Stimulated activated naive B cell treated with anti-CD40 and anti-IgM and Interleukin-4, amounts not matched to agents 10 μg/mL and 1 μg/mL and 100 μg/mL, for 72 hours (primary cell): ENCODE data around the gene MGST2.
"Not testable (repeated sequence)": the region's sequence is repeated elsewhere in the genome, so short reads cannot be mapped to it uniquely, and the experiment has no call there.

ENCODE experiments used
- ATAC-seq, 2 donors: fragments of 150-1000 bp; cut with Tn5 transposase; replicated peaks; 2 replicates each; pipeline ENCODE4 v1.10.0; 2021; ENCODE audit warnings: moderate library complexity in 1 of 2
- DNase-seq: peaks from one replicate; pipeline ENCODE4 v3.0.0; 2021
- H3K27ac Mint-ChIP-seq: one replicate; pipeline ENCODE4 v1.8.0; 2022; ENCODE audit warnings: mild to moderate bottlenecking, mixed read lengths
- H3K27me3 Mint-ChIP-seq, 2 donors: one replicate each; pipeline ENCODE4 v1.8.0; 2022; ENCODE audit warnings: mixed read lengths in 2 of 2
- H3K36me3 Mint-ChIP-seq, 2 donors: one replicate each; pipeline ENCODE4 v1.8.0; 2022; ENCODE audit warnings: mixed read lengths in 2 of 2, mild to moderate bottlenecking in 1 of 2
- H3K4me1 Mint-ChIP-seq, 2 donors: one replicate each; pipeline ENCODE4 v1.8.0; 2022; ENCODE audit warnings: mixed read lengths in 2 of 2, mild to moderate bottlenecking in 1 of 2
- H3K4me3 Mint-ChIP-seq, 2 donors: one replicate each; pipeline ENCODE4 v1.8.0; 2022; ENCODE audit warnings: mild to moderate bottlenecking in 2 of 2, mixed read lengths in 2 of 2, moderate library complexity in 1 of 2
- H3K9me3 Mint-ChIP-seq, 2 donors: one replicate each; pipeline ENCODE4 v1.8.0; 2022; ENCODE audit warnings: mixed read lengths in 2 of 2, mild to moderate bottlenecking in 1 of 2

The MGST2 gene

DNA sequence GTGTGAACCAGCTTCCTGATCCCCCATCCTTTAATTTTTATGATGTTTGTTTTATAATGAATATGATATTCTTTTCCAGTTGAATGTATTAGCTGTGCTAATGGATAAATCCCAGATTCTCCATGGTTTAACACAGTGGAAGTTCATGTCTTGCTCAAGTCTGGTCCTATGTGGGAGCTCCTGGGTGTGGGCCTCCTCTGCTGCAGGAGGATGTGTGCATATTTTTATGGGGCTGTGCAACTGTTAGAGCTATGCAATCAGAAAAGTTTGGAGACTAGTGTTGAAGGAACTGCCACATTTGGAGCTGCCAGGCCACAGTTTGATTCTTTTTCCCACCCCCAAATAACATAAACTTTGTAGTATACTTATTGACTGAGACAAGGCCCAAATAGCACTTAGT, 24.8 kb downstream of the MGST2 start:
- Mint-ChIP-seq H3K4me3 (no peak overlapping the region), H3K9me3 (no peaks in the 10 kb centered on the region), H3K36me3 (peaks cover 0 to under 1% of the 10 kb centered on the region in 2 donors), H3K27me3 (no peaks in the 10 kb centered on the region), H3K27ac (no peak overlapping the region), H3K4me1 (peaks cover 4 to 8% of the 10 kb centered on the region in 2 donors)
- ATAC-seq (no peak), DNase-seq (no peak)

DNA sequence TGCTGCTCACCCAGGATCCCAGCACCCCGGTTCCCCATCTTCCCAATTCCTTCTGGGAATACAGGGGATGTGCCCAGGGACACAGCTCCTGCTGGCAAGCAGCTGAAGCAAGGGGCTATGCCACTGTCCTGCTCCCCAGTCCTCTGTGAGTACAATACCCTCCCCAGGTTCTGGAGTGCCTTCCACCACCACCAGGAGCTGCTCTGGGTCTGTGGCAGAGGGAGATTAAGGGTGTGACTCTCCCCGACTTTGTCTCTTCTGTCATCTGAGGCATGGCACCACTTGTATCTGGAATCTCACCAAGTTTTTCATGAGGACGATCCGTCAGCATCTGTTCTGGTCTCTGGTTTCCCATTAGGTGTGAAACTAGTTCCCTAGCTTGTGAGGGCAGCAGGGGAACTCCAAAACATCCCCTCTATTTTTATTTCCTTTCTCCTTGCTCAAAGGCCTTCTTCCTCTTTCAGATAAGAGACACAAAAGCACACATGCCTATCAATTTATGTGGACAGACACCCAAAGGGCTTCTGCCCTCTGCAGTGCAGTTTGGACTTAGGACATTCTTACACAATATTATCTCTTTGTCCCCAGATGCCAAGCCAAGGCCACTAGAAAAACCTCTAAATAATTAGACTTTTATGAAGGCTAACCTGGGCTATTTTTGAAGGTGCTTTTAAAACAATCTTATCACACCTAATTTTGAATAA, 26.8 kb downstream of the MGST2 start:
- DNase-seq = no peak

DNA sequence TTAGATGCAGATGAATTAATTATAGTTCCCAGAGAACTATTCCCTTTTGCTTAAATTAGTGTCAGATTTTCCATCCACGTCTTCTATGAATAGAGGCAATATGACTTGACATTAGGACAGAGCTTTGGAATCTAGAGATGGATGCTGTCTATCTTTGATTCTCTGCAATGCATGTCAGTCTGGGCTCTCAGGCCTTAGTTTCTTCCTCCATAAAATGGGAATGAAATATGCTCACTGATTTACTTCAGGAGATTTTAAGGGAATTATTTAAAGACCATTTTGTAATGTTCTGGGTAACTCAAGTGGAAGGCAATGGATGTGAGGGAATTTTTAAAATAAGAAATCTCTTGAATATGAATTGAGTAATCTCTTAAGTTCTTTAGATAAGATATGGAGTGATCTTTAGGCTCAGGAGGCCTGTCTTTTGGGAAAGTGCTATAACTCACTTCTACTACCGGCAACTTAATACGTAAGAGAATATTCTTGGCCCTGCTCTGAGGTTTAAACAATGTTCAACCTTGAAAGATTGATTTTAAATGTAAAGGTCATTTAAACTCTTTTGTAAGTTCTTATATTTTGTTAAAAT, 29.0 kb downstream of the MGST2 start:
- H3K27ac Mint-ChIP-seq = no peak overlapping the region

More for the DNA sequence above, 26.8 kb downstream of the MGST2 start:
- ATAC-seq = peak; percentile 65 to 77
- H3K36me3 Mint-ChIP-seq = peaks cover 0 to 7% of the 10 kb centered on the region in 2 donors
- no peak overlapping the region for H3K4me3 Mint-ChIP-seq
- no peak overlapping the region for H3K27ac Mint-ChIP-seq
- H3K9me3 Mint-ChIP-seq = peaks cover 0 to 3% of the 10 kb centered on the region in 2 donors
- H3K4me1 Mint-ChIP-seq = peaks cover 4 to 8% of the 10 kb centered on the region in 2 donors
- H3K27me3 Mint-ChIP-seq = no peaks in the 10 kb centered on the region

DNA sequence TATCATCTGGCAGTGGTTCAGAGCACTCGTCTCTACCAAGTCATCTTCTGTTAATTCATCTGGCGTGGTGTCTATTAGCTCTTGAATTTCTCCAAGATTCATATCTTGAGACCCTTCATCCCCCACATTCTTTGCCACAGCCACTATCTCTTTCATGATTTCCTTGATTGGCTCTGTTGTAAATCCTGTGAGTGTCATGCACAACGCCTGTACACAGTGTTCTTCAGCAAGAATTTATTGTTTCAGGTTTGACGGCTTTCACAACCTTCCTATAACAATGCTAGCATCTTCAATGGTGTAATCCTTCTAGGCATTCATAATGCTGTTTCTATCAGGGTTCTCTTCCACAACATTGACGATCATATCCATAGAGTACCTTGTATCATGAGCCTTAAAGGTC, 30.9 kb downstream of the MGST2 start:
- H3K27me3 Mint-ChIP-seq = no peaks in the 10 kb centered on the region
- no peak overlapping the region for H3K27ac Mint-ChIP-seq
- H3K4me1 Mint-ChIP-seq = peaks cover 4 to 13% of the 10 kb centered on the region in 2 donors
- H3K9me3 Mint-ChIP-seq = peaks cover 4% of the 10 kb centered on the region in 2 donors
- H3K36me3 Mint-ChIP-seq = peaks cover 3 to 13% of the 10 kb centered on the region in 2 donors
- H3K4me3 Mint-ChIP-seq = no peak overlapping the region
- ATAC-seq = no peak
- DNase-seq = no peak

More for the DNA sequence above, 29.0 kb downstream of the MGST2 start:
- DNase-seq = no peak
- no peaks in the 10 kb centered on the region for H3K27me3 Mint-ChIP-seq
- H3K9me3 Mint-ChIP-seq = peaks cover 4% of the 10 kb centered on the region in 2 donors
- no peak overlapping the region for H3K4me3 Mint-ChIP-seq
- H3K4me1 Mint-ChIP-seq = peaks cover 4 to 13% of the 10 kb centered on the region in 2 donors
- ATAC-seq = no peak
- peaks cover 3 to 11% of the 10 kb centered on the region in 2 donors for H3K36me3 Mint-ChIP-seq

DNA sequence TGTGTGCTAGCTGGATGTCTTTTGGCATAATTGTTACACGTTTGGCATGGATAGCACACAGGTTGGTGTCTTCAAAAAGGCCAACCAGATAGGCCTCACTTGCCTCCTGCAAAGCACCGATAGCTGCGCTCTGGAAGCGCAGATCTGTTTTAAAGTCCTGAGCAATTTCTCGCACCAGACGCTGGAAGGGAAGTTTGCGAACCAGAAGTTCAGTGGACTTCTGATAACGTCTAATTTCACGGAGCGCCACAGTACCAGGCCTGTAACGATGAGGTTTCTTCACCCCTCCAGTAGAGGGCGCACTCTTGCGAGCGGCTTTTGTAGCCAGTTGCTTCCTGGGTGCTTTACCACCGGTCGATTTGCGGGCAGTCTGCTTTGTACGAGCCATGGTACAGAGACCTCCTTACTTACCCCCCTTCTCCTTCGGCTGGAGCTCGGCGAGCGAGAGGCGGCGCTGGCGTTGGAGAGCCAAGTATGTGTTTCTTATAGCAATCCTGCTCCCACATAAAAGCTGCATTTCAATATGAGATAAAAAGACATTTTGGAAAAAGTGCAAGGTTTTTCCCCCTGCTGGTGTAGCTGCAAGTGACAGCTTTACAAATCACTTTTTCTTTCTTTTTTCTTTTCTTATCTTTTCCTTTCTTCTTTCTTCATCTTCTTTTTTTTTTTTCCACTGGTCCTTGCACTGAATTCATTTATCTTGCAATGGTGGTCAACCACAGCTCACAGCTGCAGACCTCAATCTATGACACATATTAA, 32.7 kb downstream of the MGST2 start:
- H3K4me3 Mint-ChIP-seq, H3K27me3 Mint-ChIP-seq, DNase-seq, H3K4me1 Mint-ChIP-seq, H3K27ac Mint-ChIP-seq, H3K9me3 Mint-ChIP-seq, ATAC-seq: not testable (repeated sequence)
- H3K36me3 Mint-ChIP-seq = peaks cover 3 to 14% of the 10 kb centered on the region in 2 donors

DNA sequence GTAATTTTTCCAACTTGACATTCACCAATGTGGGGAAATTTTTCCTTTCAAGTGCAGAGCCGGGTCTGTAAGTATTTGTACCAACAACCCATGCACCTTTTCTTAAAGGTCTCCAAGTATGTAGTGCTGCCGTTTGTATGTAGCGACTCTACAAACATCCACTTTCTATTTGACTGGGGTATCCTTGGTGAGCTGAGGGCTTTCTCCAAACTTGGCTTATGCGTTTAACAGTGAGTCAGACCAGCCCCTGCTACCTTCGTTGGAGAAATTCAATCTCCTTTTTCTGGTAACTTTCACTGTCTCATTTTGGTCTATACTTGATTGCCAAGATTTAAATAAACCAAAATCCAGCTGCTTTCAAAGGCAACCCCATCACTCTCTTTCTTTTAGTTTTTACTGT, 34.9 kb downstream of the MGST2 start:
- peaks cover 0 to 5% of the 10 kb centered on the region in 2 donors for H3K4me1 Mint-ChIP-seq
- no peaks in the 10 kb centered on the region for H3K27me3 Mint-ChIP-seq
- H3K4me3 Mint-ChIP-seq = no peak overlapping the region
- peaks cover 11 to 24% of the 10 kb centered on the region in 2 donors for H3K36me3 Mint-ChIP-seq
- H3K27ac Mint-ChIP-seq = no peak overlapping the region
- DNase-seq (no peak), ATAC-seq (no peak)
- H3K9me3 Mint-ChIP-seq = peaks cover 4 to 9% of the 10 kb centered on the region in 2 donors

DNA sequence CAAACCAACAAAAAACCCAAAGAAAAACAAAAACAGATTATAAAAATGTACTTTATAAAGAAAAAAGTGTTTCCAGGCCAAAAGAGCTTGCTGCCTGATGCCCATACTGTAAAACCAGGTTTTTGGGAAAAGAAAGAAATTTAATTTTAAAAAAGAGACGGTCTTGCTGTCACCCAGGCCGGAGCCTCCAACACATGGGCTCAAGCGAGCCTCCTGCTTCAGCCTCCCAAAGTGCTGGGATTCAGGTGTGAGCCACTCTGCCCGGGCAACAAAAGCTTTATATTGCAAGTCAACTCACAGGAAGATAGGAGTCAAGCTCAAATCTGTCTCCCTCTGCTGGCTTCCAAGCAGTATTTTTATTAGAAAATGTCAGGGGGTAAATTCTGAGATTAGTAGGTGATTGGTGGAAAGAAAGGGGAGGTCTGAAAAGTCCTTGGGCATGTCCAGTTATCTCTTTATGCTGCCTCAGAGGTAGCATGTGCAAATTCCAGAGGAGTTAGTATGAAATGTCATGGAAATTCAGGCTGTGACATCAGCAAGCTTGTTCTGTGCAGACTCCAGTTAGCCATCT, 39.4 kb downstream of the MGST2 start:
- peaks cover 8 to 15% of the 10 kb centered on the region in 2 donors for H3K36me3 Mint-ChIP-seq
- H3K27ac Mint-ChIP-seq = no peak overlapping the region
- H3K27me3 Mint-ChIP-seq = no peaks in the 10 kb centered on the region
- H3K4me3 Mint-ChIP-seq = no peak overlapping the region
- H3K4me1 Mint-ChIP-seq = no peaks in the 10 kb centered on the region
- H3K9me3 Mint-ChIP-seq = peaks cover 0 to 5% of the 10 kb centered on the region in 2 donors
- no peak for DNase-seq
- no peak for ATAC-seq

DNA sequence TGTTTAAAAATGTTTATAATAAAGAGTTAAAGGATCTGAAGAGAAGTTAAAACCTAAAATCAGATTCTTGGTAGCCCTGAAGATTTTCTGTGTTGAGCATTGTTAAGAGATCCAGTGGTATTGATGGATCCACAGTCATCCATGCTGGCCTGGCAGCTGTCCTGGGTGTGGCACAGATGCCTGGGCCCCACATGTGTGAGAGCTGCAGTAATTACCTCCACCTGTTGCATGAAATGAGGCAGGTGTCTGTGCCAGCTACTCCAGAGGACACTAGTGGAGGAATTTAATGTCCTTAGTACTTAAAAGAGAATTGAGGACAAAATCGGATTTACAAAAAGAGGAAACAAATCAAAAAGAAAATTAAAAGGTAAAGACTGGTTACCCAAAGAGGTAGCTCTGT, 44.0 kb downstream of the MGST2 start:
- peaks cover 0 to 2% of the 10 kb centered on the region in 2 donors for H3K4me1 Mint-ChIP-seq
- H3K36me3 Mint-ChIP-seq = peaks cover 4 to 8% of the 10 kb centered on the region in 2 donors
- no peak for ATAC-seq

DNA sequence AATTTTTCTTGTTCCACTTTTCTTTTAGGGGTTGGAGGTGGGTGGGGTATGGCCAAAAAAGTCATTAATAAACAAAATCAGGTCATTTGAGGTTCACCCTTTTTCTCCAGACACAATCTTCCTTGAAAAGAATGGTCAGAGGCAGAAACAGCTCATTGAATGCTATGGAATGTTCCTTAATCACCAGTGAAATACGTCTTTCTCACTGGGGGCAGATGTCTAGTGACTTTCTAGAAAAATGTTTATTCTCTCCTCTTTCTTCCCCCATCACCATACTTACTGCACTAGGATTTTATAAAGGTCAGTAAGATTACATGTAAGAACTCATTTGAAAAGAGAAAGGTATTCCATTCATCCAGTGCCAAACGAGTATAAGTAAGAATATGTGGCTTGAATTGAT, 44.5 kb downstream of the MGST2 start:
- Mint-ChIP-seq H3K36me3 (peaks cover 4 to 7% of the 10 kb centered on the region in 2 donors), H3K9me3 (peaks cover 0 to 4% of the 10 kb centered on the region in 2 donors), H3K4me1 (peaks cover 0 to 2% of the 10 kb centered on the region in 2 donors), H3K27ac (no peak overlapping the region), H3K4me3 (no peak overlapping the region), H3K27me3 (no peaks in the 10 kb centered on the region)
- ATAC-seq = no peak
- DNase-seq = no peak

More for the DNA sequence above, 44.0 kb downstream of the MGST2 start:
- Mint-ChIP-seq H3K9me3 (peaks cover 0 to 5% of the 10 kb centered on the region in 2 donors), H3K4me3 (no peak overlapping the region), H3K27ac (no peak overlapping the region), H3K27me3 (no peaks in the 10 kb centered on the region)
- DNase-seq = no peak

DNA sequence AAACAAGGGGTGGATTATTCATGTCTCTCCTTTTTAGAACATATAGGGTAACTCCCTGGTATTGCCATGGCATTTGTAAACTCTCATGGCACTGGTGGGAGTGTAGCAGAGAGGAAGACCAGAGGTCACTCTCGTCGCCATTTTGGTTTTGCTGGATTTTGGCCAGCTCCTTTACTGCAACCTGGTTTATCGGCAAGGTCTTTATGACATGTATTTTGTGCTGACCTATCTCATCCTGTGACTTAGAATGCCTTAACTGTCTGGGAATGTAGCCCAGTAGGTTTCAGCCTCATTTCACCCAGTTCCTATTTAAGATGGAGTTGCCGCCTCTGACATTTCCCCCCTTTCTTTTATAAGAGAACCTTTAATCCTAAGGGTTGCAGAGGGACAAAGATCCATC, 45.8 kb downstream of the MGST2 start:
- H3K9me3 Mint-ChIP-seq = no peaks in the 10 kb centered on the region
- no peaks in the 10 kb centered on the region for H3K27me3 Mint-ChIP-seq
- H3K4me3 Mint-ChIP-seq = no peak overlapping the region
- ATAC-seq = no peak
- no peak overlapping the region for H3K27ac Mint-ChIP-seq
- H3K4me1 Mint-ChIP-seq = peaks cover 0 to 2% of the 10 kb centered on the region in 2 donors
- H3K36me3 Mint-ChIP-seq = no peaks in the 10 kb centered on the region
- DNase-seq = no peak

DNA sequence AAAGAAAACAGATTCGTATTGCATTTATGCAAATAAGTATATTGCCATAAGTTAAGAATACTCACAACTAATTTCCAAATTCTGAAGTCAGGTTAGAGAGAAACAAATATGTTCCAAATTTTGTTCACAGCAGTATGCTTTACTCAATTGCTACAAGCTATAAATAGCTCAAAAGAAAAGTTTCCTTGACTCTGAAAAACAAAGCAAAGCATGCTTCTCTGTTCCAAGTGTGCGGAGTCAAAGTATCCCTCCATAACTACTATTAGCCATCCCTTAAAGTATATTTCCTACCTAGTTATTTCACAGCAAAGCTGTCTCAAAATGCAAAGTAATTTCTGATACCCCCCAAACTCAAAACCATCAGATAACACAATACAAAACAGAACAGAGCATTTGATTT, 47.3 kb downstream of the MGST2 start:
- Mint-ChIP-seq H3K4me3 (no peak overlapping the region), H3K4me1 (peaks cover 0 to 2% of the 10 kb centered on the region in 2 donors), H3K9me3 (no peaks in the 10 kb centered on the region), H3K27me3 (no peaks in the 10 kb centered on the region), H3K27ac (no peak overlapping the region), H3K36me3 (no peaks in the 10 kb centered on the region)
- ATAC-seq (no peak), DNase-seq (no peak)

DNA sequence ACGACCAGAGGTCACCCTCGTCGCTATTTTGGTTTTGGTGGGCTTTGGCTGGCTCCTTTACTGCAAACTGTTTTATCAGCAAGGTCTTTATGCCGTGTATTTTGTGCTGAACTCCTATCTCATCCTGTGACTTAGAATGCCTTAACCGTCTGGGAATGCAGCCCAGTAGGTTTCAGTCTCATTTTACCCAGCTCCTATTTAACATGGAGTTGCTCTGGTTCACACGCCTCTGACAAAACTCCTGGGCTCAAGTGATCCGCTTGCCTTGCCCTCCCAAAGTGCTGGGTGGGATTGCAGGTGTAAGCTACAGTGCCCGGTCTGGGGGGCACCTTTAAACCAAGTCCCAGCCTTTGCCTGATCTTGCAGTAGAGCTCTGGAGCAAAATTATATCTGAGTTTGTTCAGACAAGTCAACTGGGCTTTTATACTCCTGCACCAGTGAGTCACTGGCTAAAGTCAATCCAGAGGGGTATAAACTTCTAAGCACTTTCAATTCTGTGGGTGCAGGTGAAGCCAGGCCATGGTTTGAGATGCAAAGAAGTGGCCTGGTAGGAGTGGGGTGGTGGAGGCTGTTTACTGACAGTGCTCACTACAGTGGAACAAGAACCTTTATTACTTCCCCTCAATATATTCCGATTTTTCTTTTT, 50.2 kb downstream of the MGST2 start:
- Mint-ChIP-seq H3K36me3 (no peaks in the 10 kb centered on the region), H3K4me3 (no peak overlapping the region), H3K9me3 (no peaks in the 10 kb centered on the region), H3K4me1 (peaks cover 0 to 2% of the 10 kb centered on the region in 2 donors), H3K27me3 (no peaks in the 10 kb centered on the region), H3K27ac (no peak overlapping the region)
- no peak for DNase-seq
- no peak for ATAC-seq

DNA sequence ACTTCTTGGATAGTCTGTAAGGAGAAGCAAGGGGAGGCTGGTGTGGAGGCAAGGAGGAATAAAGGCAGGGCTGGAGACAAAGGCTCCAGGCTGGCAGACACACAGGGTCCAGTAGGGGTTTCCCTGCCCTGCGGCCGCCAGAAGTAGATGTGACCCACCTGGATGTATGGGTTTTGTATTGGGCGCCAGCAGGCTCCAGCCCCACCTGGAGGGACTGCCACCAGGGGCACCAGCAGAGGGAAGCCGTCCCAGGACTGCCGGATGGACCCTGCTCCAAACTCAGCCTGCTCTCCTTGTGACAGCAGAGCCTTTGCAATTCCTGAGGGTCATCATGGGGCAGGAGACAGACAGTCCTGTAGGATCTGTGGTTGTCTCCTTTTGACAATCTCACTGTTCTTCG, 52.7 kb downstream of the MGST2 start:
- Mint-ChIP-seq H3K36me3 (no peaks in the 10 kb centered on the region), H3K27ac (no peak overlapping the region), H3K27me3 (no peaks in the 10 kb centered on the region), H3K9me3 (no peaks in the 10 kb centered on the region), H3K4me3 (no peak overlapping the region), H3K4me1 (peaks cover 0 to 2% of the 10 kb centered on the region in 2 donors)
- DNase-seq = no peak
- no peak for ATAC-seq

DNA sequence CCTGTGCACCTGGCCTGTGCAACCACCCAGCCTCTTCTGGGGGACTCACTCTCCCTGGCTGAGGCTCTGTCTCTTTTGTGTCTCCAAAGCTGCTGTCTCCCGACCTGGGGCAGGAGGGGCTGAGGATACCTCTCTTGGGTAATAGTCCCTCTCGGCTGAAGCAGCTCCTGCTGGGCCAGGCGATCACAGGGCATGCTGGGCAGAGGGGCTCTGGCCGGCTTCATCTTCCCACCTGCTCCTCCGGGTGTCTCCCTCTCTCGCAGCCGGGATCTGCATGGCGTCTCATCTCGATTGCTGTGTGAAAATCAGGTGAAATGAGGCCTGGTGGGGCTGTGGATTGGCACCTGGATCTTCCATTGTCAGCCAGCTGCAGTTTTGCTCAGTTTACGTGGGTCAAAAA, 53.2 kb downstream of the MGST2 start:
- H3K4me3 Mint-ChIP-seq = no peak overlapping the region
- H3K4me1 Mint-ChIP-seq = no peaks in the 10 kb centered on the region
- no peaks in the 10 kb centered on the region for H3K36me3 Mint-ChIP-seq
- no peak for ATAC-seq
- H3K27me3 Mint-ChIP-seq = no peaks in the 10 kb centered on the region
- no peak for DNase-seq
- no peak overlapping the region for H3K27ac Mint-ChIP-seq
- H3K9me3 Mint-ChIP-seq = no peaks in the 10 kb centered on the region
